ENCODE measurements around the gene TPGS1.
"Not testable (repeated sequence)": the region's sequence is repeated elsewhere in the genome, so short reads cannot be mapped to it uniquely, and the experiment has no call there.

Gene TPGS1

GRCh38 chr19:475360-475759, 31.9 kb upstream of the TPGS1 start:
- DNase-seq (ENCODE audit: low read depth in 2 of 2) = no peak

GRCh38 chr19:478236-478903, 28.9 kb upstream of the TPGS1 start:
- no peak for DNase-seq (ENCODE audit: low read depth in 2 of 2)

DNA sequence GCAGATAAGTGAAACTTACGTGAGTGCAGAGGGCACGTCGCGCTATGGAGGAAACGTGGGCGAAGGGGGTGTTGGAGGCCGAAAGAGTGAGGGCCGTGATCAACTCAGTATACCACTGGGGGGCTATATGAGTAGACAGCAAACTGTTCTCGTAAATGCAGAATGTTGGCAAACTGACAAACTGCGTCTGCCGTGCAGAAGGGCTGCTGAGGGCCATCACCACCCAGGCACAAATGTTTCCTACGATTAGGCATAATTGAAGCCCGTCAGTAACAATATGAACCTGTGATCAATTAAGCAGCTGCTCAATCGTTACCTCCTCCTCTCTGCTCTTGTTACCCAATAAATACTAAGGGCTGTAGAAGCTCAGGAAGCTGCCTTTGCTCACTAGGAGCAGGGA, 28.3 kb upstream of the TPGS1 start:
- no peak for DNase-seq (ENCODE audit: low read depth in 2 of 2)

GRCh38 chr19:480016-480855, 27.1 kb upstream of the TPGS1 start:
- DNase-seq (ENCODE audit: low read depth in 2 of 2) = no peak

DNA sequence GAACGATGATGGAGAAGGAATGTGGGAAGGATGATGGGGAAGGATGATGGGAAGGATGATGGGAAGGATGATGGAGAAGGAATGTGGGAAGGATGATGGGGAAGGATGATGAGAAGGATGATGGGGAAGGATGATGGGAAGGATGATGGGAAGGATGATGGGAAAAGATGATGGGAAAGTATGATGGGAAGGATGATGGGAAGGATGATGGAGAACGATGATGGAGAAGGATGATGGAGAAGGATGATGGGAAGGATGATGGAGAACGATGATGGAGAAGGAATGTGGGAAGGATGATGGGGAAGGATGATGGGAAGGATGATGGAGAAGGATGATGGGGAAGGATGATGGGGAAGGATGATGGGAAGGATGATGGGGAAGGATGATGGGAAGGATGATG, 26.2 kb upstream of the TPGS1 start:
- not testable (repeated sequence) for DNase-seq (ENCODE audit: low read depth in 2 of 2)

GRCh38 chr19:482186-483041, 24.9 kb upstream of the TPGS1 start:
- no peak for DNase-seq (ENCODE audit: low read depth in 2 of 2)

DNA sequence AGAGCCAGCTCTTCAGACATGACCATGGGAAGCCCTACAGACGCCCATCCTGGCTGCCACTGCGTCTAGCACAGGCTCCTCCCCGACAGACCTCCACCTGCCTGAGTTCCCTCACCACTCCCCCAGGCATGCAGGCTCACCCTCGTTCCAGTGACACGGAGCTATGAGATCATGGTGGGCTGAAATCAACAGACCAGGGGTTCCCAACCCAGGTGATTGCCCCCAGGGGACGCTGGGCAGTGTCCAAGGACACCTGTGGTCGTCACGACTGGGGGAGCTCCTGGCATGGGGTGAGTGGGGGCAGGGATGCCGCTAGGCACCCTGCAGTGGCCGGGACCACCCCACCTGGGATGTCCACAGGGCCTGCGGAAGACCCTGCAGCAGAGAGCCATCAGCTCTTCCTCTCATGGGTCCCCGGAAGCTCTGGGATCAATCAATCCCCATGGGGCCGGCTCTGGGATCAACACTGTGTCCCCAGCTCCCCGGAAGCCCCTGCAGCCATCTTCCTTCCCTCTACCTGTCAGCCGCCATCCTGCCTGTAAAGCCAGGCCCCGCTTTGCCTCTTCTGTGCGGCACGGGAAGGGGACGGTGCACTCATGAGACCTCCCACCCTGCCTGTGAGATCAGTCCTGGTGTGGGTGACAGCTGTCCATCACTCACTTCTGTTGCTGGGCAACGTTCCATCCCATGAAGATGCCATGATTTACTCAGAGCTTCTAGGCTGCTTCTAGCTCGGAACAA, 23.8 kb upstream of the TPGS1 start:
- no peak for DNase-seq (ENCODE audit: low read depth in 2 of 2)

- no peak for DNase-seq (ENCODE audit: low read depth in 2 of 2)
These were observed 22.8 kb upstream of the TPGS1 start for GRCh38 chr19:484494-484893.

GRCh38 chr19:485077-485476, 22.2 kb upstream of the TPGS1 start:
- DNase-seq (ENCODE audit: low read depth in 2 of 2) = no peak

DNA sequence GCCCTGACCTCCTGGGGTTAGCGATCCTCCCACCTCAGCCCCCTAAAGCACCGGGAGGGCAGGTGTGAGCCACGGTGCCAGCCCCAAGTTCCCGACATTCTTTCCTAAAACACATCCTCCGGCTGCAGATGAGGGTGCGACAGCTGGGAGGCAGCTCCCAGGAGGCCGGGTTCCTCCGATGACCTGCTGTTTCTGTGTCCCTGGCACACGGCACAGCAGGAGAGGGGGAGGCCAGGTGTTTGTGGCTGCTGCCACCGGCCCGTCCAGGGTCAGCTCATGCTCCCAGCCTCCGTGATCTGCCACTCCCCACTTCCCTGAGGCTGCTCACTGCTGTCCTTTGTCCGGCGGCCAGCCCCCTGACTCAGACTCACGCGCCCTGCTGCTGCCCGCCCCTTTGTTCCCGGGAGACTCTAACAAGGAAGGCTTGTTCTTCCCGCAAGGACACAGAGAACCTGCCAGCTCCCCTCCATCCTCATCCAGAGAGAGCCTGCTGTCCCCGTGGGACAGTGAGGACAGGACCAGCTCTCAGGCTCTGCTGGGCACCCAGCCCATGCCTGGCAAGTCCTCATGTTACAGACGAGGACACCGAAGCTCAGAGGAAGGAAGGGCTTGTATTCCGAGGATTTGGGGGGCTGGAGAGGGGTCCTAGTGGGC, 21.6 kb upstream of the TPGS1 start:
- DNase-seq (ENCODE audit: low read depth in 2 of 2) = no peak

DNA sequence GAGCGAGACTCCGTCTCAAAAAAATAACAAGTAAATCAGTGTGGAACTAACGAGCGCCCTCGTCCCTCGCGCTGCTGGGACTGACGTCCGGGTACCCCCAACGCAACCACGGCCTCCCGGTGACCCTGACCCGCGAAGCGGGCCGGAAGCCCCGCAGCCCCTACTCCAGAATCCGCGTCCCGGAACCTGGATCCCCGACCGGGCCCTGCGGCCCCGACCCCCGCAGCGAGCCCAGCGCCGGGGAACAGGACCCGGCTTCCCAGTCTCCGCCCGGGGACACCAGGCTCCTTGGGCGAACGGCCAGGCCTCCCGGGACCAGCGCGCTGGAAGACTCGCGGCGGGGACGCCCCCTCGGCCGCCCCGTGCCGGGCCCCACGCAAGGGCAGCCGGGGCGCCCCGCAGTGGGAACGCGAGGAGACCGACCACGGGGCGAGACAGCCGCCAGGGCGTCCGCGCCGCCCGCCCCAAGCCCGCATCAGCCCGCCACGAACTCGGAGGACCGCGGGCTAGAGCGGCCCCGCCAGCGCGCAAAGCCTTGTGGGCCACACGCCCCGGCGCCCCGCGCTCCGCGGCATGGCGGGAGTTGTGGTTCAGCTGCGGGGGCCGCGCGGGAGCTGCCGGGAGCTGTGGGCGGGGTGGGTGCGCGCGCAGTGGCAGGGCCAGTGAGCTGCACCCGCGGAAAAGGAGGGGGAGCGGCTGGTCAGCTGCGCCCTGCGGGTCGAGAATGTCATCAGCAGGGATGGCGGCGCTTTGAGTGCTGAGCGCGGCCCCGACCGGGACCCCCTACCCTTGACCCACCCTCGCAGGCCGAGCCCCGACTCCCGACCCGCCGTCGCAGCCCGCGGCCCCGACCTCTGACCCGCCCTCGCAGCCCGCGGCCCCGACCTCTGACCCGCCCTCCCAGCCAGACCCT, 18.5 kb upstream of the TPGS1 start:
- DNase-seq (ENCODE audit: low read depth in 2 of 2) = peak; percentile 84 to 85

DNA sequence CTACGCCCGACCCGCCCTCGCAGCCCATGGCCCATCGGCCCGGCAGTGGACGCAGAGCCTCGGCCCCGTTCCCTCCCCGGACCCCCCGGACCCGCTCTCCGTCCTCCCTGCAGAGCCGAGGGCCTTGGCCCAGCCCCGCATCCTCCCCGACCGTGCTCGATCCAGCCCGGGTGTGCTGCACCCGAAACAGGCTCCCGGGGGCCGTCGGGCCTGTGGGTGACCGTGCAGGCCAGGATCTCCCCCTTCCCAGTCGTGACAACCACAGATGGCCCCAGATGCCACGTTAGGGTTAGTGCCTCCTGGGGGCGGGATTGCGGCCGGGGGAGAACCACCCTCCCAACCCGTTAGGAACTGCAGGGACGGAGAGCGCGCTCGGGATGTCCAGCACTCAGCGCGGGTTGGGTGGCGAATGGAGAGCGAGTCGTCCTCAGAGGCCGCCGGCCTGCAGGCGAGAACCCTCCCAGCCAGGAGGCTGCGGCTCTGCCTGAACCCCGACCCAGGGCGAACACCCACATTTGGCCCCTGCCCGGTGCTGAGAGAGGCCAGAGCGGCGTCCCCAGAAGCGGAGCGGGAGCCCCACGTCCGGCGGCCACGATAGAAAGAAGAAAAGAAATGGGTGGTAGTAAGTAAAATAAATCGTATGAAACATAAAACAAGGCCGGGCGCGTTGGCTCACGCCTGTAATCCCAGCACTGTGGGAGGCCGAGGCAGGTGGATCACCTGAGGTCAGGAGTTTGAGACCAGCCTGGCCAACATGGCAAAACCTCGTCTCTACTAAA, 17.7 kb upstream of the TPGS1 start:
- no peak for DNase-seq (ENCODE audit: low read depth in 2 of 2)

- no peak for DNase-seq (ENCODE audit: low read depth in 2 of 2)
These were observed 16.1 kb upstream of the TPGS1 start for GRCh38 chr19:491146-491741.

- no peak for DNase-seq (ENCODE audit: low read depth in 2 of 2)
These were observed 15.2 kb upstream of the TPGS1 start for GRCh38 chr19:492091-492531.

DNA sequence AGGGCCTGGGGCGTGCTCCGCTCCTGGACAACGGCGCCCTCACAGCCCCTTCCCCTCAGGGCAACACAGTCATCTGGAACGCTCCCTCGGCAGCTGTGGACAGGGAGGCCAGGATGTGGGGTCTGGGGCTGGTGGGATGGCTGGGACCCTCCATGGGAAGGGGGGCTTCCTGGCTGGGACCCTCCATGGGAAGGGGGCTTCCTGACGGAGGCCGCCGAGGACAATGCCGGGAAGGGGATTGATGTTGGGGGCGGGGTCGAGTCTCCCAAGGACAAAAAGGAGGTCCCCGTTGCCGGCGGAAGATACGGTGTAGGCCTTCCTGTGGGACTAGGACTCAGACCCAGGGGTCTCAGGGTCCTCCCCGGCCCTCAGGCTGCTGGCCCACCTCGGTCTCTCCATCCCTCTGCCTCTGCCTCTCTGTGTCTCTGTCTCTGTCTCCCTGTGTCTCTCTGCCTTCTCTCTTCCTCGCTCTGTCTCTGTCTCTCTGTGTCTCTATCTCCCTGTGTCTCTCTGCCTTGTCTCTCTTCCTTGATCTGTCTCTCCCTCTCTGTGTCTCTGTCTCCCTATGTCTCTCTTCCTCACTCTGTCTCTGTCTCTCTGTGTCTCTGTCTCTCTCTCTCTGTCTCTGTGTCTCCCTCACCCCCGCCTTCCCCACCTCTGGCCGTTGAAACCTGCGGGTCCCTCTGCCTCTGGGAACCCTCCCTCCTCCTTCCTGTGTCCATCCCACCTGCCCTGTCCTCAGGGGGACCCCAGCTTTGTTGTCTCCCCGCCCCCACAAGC, 13.7 kb upstream of the TPGS1 start:
- DNase-seq (ENCODE audit: low read depth in 2 of 2) = no peak

DNA sequence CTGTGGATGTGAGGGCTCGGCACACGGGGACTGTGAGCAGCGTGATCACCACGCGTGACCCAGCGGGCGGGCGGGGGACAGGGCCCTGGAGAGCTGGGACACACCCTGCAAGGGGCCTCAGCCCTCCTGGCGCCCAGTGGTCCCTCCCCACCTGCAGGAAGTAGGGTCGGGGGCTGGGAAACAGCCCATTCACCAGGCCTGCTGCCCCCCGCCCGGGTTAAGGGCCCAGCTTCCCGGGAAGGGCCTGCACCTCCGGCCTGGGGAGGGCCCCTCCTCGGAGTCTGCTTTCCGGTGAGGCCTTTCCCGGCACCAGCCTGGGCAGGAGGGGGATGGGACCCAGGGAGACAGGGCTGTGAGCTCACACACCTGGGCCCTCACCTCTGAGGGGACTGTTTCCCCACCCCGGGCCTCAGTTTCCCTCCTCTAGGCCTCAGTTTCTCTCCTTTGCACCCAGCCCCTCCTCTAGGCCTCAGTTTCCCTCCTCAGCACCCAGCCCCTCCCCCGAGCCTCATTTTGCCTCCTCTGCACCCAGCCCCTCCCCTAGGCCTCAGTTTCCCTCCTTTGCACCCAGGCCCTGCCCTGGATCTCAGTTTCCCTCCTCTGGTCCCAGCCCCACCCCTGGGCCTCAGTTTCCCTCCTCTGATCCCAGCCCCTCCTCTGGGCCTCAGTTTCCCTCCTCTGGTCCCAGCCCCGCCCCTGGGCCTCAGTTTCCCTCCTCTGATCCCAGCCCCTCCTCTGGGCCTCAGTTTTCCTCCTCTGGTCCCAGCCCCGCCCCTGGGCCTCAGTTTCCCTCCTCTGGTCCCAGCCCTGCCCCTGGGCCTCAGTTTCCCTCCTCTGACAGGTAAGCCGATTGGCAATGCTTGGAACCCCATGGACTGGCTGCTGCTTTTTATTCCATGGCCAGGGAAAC, 12.9 kb upstream of the TPGS1 start:
- no peak for DNase-seq (ENCODE audit: low read depth in 2 of 2)

DNA sequence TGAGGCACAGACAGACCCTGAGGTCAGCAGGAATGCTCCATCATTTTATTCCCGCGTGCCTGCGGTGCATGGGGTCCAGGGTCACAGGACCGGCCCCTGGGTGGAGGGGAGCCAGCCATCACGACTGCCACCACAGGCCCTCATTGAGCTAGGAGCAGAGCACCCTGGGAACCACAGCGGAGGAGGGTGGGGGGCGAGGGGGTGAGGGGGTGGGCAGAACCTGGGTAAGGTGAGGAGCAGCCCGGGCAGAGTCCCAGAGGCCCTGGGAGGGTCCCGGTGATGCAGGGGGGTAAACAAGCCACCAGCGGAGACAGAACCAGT, 12.3 kb upstream of the TPGS1 start:
- DNase-seq (ENCODE audit: low read depth in 2 of 2) = no peak

All from stimulated activated CD8-positive, alpha-beta memory T cell treated with anti-CD3 and anti-CD28 coated beads, Interleukin-7, amount 100 ng/mL, for 1 hour (primary cell).